GM23248 (cell line): ENCODE data around the gene STOML2.

ENCODE experiments used
- EZH2 ChIP-seq: fragments of 200-600 bp; sonication (generic); IDR thresholded peaks from 2 replicates; pipeline ENCODE4 v1.6.1; 2018; ENCODE audit warnings: antibody characterized with exemption, mild to moderate bottlenecking; ENCODE audit not compliant: insufficient read depth, poor library complexity, severe bottlenecking
- EZH2phosphoT487 ChIP-seq: fragments of 200-600 bp; sonication (generic); IDR thresholded peaks from 2 replicates; pipeline ENCODE4 v1.6.1; 2018; ENCODE audit warnings: antibody characterized with exemption, moderate library complexity, mild to moderate bottlenecking, low read depth; ENCODE audit not compliant: insufficient read depth

DNA sequence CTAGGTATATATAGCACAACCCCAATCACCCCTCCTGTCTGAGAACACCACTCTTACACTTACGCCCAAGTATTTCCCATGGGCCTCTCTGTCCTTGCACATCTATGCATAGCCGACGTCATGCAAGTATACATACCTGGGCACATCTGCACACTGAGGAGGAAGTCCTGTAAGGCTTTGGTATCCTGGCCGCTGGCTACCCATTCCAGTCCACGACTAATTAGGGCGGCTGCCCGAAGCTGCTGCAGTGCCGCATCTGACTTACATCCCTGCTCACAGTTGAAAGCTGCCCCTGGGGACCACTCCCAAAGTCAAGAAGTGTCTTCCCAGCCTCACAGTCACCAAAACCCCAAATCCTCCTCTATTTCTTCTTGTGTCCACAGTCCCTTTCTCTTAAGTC is 28.1 kb downstream of the STOML2 start:
- TF ChIP-seq EZH2 (no peak), EZH2phosphoT487 (no peak)
